GM18507 (cell line): ENCODE data around the gene MRRF.
"Not testable (repeated sequence)": the region's sequence is repeated elsewhere in the genome, so short reads cannot be mapped to it uniquely, and the experiment has no call there.

ENCODE experiments used
- DNase-seq: peaks from one replicate; pipeline ENCODE4 v3.0.0; 2011; ENCODE audit warnings: low read depth; ENCODE audit not compliant: insufficient read length; ENCODE audit errors: extremely low spot score
- FAIRE-seq: peaks from 2 replicates; lab custom pipeline; 2011; peaks lifted over from hg19 to GRCh38; lab: Jason Lieb, UNC

The MRRF gene

GRCh38 chr9:122347348-122348287, 82.9 kb downstream of the MRRF start:
- FAIRE-seq = no peak
- DNase-seq = no peak

GRCh38 chr9:122348288-122348777, 83.7 kb downstream of the MRRF start:
- FAIRE-seq (no peak), DNase-seq (no peak)

DNA sequence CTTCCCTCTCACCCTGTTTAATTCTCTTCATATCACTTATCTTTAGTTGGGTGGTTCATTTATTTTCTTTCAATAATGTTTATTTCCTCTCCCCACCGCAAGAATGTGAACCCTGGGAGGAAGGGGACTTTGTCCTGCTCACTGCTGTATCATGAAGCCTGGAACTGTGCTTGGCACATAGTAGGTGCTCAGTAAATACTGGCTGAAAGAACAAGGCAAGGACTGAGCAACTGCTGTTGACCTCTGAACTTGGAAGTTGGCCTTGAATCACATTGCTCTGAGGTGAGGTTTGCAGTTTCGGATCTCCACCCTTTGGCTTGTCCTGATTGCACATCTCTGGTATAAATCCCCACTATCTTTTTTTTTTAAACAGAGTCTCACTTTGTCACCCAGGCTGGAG, 84.1 kb downstream of the MRRF start:
- FAIRE-seq (no peak), DNase-seq (no peak)

GRCh38 chr9:122349201-122349600, 84.5 kb downstream of the MRRF start:
- no peak for FAIRE-seq
- no peak for DNase-seq

GRCh38 chr9:122350577-122351355, 86.1 kb downstream of the MRRF start:
- DNase-seq (peak; percentile 69), FAIRE-seq (peak; percentile 93)

- DNase-seq = no peak
- no peak for FAIRE-seq
Observed at GRCh38 chr9:122354536-122355199, 90.0 kb downstream of the MRRF start.

DNA sequence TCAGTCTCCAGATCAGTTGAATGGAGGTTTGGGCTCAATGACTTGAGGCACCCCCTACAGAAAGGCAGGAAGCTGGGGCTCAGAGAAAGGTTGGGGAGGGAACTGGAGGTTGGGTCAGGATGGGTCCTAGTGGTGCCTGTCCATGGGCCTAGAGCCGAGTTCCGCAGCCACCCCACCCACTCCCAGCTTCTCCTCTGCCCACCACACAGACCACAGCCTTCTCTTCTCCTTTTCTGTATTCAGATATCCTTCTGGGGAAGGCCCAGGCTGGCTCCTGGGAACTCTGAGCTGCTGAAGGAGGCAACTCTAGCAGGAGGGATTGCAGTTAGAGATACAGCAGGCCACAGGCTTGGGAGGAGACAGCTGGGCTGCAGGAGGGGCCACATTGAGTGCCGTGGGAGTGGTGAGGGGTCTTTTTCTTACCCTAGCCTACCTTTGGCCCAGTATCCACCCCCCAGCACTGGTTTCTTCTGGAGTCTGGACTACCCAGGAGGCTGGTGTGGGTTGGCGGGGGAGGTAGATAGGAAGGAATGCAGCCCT, 90.7 kb downstream of the MRRF start:
- FAIRE-seq (no peak), DNase-seq (no peak)

- no peak for FAIRE-seq
- DNase-seq = no peak
Observed at GRCh38 chr9:122356627-122357026, 91.9 kb downstream of the MRRF start.

DNA sequence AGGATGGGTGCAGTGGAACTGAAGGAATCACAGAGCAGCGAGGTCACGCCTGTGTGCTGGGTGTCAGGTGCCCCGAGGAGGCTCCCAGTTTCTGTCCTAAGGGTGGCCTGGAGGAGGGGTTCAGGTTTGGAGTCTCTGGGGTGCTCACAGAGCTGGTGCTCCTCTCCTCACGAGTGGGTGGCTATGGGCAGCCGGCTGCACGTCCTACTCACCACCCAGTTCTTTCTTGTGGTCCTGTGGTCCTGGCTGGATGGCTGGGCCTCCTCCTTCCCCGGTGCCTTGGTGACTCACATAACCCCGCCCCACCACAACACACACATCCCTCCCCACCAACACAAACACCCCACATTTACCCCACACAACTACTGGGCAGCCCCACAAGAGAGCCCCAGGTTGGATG, 96.2 kb downstream of the MRRF start:
- FAIRE-seq = no peak

GRCh38 chr9:122363131-122363530, 98.4 kb downstream of the MRRF start:
- not testable (repeated sequence) for FAIRE-seq, DNase-seq

More for the DNA sequence above, 96.2 kb downstream of the MRRF start:
- no peak for DNase-seq

DNA sequence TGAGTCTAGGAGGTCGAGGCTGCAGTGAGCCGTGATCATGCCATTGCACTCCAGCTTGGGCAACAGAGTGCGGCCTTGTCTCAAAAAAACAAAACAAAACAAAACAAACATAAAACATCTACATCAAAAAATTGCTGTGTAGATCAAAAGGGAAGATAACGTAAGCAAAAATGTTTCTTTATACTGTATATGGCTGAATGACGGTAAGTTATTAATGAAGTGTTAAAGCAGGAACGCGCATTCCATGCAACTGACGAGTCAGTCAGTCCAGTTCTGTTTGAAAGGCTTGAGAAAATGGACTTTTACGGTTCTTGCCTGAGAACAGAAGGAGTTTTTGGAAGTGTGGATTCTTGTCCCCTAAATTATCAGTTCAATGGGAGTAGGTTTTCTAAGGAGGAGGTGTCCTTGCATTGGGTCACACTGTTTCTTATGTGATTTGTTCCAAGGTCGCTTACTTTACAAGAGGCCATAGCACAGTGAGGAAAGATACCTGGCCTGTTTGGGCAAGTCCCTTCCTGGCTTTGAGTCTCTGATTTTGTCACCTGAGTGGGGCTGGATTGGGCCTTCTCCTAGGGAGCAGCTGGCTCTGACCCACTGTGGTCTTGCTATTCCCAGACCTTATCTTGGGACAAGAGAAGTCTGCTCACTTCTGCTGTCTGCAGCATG, 99.6 kb downstream of the MRRF start:
- no peak for FAIRE-seq

DNA sequence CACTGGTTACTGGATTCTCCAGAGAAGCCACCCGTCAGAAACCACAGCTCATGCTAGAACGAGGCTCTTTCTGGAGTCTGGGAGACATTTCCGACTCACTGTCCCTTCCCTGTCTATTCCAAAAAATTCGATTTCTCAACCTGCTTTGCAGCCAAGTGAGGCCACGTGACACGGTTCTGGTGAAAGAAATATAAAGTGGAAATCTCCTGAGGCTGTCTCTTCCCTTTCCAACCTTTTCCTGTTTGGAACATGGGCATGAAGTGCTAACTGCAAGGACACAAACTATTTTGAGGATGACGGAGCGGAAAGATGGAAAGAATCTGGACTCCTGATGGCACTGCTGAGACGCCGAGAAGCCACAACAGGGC, 100.1 kb downstream of the MRRF start:
- FAIRE-seq (no peak), DNase-seq (no peak)

More for the DNA sequence above, 99.6 kb downstream of the MRRF start:
- DNase-seq = no peak

DNA sequence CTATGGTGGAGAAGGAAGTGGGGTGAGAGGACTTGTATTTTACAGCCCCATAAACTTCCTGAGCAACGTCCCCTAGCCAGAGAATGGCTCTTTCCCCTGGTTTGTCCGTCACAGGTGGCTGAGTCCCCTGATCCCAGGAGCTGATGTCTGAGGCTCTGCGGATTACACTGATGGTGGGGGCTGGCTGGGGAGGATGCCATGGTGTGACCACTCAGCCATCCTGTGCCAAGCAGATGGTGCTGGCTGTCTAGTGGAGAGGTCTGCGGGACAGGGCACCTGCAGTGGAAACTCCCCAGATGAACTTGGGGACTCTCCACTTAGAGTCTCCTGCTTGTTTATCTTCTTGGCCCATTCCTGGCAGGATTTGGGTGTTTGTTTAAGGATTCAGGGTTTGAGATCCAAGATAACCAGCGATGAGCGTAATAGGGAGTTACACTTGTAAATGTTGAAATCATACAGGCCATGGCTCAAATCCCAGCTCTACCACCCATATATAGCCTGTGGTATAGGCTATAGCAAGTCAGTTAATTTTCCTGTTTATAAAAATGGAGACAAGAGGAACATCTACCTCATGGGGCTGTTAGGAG, 101.5 kb downstream of the MRRF start:
- DNase-seq (no peak), FAIRE-seq (no peak)

- DNase-seq (no peak), FAIRE-seq (no peak)
Observed at GRCh38 chr9:122367065-122367464, 102.4 kb downstream of the MRRF start.

DNA sequence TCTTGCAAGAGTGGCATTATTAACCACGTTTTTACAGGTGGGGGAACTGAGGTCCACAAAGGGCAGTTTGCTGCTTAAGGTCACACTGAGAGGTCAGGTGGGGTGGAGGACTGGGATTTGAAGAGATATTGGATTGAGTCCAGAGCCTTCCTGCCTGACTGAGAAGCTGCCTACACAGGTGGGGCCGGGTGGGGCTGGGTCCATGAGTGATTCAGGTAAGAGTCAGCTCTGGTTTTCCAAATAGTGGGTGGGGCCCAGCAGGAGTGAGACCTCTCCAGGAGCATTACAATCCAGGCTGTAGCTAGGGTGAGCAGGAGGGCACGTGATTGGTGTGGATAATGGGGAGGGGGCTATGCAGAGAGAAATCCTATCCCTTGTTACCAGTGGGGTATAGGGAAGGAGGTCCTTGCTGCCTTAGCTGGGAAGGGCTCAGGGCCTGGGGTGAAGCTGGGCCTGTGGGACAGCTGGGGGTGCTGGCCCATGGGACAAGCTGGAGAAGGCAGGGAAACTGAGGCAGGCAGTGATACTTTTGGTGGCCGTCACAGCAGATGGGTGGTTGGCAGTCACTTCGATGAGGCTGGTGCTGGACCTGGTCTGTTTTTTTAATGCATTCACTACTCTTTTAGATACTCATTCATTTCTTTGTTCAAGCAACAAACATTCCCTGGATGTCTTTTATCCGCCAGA, 103.2 kb downstream of the MRRF start:
- DNase-seq (no peak), FAIRE-seq (no peak)

DNA sequence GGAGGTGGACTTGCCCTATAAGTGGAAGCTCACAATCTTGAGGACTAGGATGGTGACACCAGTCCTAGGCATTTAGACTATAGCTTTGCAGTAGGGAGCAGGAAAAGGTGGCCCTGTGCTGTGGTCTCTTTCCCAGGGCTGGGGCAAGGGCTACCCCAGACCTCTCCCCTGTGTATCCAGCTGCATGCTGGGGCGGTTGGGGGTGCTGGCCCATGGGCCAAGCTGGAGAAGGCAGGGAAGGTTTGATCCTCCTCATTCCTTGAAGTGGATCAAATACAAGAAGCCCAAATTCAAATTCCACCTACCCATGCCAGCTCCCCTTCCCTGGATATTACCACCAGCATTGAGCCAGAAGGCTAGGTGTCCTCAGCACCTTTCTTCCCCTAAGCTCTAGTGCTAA, 104.0 kb downstream of the MRRF start:
- DNase-seq (no peak), FAIRE-seq (no peak)

- FAIRE-seq (peak; percentile 76), DNase-seq (no peak)
Observed at GRCh38 chr9:122370303-122370702, 105.6 kb downstream of the MRRF start.
